ENCODE results near the gene CCNA1. TPM values are rescaled to one million over a fixed set of nuclear protein-coding genes. Genes with fewer than 3 reads are reported as not detected.

CCNA1 gene
- total and polyA plus RNA-seq, 10 of the 15 experiments (the other 5 are each of a cell fraction or from before 2014, with no cell fraction given): 0.38 to 6.0 (median 1.1) TPM

DNA sequence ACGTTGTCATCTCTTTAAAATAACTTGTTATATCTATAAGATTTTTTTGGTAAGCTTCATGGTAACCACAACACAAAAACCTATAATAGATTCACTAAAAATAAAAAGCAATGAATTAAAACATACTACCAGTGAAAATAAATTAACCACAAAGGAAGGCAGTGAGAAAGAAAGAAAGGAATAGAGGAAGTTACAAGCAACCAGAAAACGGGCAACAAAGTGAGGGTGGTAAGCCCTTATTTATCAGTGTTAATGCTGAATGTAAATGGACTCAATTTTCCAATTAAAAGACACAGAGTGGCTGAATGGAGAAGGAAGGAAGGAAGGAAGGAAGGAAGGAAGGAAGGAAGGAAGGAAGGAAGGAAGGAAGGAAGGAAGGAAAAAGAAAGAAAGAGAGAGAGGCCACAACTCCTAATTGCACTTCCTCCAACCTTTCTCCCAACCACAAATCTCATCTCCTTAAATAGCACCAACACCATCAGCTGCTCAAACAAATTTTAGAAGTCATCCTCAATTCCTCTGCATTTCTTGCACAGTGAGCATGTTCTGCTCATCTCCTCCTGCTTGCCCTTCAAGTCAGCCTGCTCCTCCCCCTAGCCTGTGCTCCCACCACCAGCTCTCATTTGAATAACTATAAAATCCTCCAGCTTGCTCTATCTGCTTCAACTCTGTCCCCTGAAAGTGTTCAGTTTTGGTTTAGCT lies 48.6 kb downstream of the CCNA1 start:
- Histone ChIP-seq H3K4me3 (no peak overlapping the region), H3K9me3 (replicated peaks; ENCODE audit: control insufficient read depth, insufficient read depth, low read length) (no peaks in the 10 kb centered on the region), H4K20me1 (ENCODE audit: control insufficient read depth, insufficient read depth) (no peaks in the 10 kb centered on the region), H2AFZ (ENCODE audit: control insufficient read depth, low read depth, low read length) (no peak overlapping the region), H3K4me1 (ENCODE audit: control insufficient read depth, insufficient read depth, low read length) (no peaks in the 10 kb centered on the region), H3K27me3 (replicated peaks in 1 of 2; ENCODE audit: control insufficient read depth in 2 of 2, insufficient read depth in 2 of 2, low read length in 1 of 2) (no peaks in the 10 kb centered on the region), H3K27ac (ENCODE audit: control insufficient read depth, insufficient read depth) (no peak overlapping the region), H3K36me3 (ENCODE audit: control insufficient read depth in 2 of 2, insufficient read depth in 2 of 2, low read length in 1 of 2) (no peaks in the 10 kb centered on the region), H3K79me2 (ENCODE audit: control insufficient read depth, insufficient read depth, low read length) (no peaks in the 10 kb centered on the region), H3K9ac (ENCODE audit: control insufficient read depth, insufficient read depth, low read length) (no peak overlapping the region), H3K4me2 (ENCODE audit: control insufficient read depth, insufficient read depth) (no peak overlapping the region)
- in situ Hi-C loops (cut with MboI): no loop called here
- ATAC-seq (no peak), FAIRE-seq (no peak), DNase-seq (ENCODE audit: low read depth, low spot score) (no peak)
- intact Hi-C loops (cut with micrococcal nuclease; ENCODE audit: unreplicated experiment): no loop called here
- ChIA-PET CTCF (interaction anchor here (0.5 to 0.9 kb wide), 2 partner anchors 198 kb away, joined by 3 read pairs; no protein-coding TSS in a partner anchor), POLR2A (no interaction called here), SMC1A (ENCODE audit: uncharacterized antibody, unreplicated experiment) (interaction anchor here (1.1 to 1.4 kb wide), 2 partner anchors 14 to 16 kb away, joined by 3 read pairs; no protein-coding TSS in a partner anchor), RAD21 (ENCODE audit: unreplicated experiment) (no interaction called here)
- 0% methylated on average over 2 of the region's 2 CpGs for WGBS (ENCODE audit: insufficient coverage, insufficient replicate concordance, low lambda C conversion rate, missing lambda C conversion rate)
- TF ChIP-seq, protein P1, sequence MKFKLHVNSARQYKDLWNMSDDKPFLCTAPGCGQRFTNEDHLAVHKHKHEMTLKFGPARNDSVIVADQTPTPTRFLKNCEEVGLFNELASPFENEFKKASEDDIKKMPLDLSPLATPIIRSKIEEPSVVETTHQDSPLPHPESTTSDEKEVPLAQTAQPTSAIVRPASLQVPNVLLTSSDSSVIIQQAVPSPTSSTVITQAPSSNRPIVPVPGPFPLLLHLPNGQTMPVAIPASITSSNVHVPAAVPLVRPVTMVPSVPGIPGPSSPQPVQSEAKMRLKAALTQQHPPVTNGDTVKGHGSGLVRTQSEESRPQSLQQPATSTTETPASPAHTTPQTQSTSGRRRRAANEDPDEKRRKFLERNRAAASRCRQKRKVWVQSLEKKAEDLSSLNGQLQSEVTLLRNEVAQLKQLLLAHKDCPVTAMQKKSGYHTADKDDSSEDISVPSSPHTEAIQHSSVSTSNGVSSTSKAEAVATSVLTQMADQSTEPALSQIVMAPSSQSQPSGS (IDR thresholded peaks at IDR 0.05; ENCODE audit: low read length): no peak
- TF ChIP-seq SIX5 (IDR thresholded peaks at IDR 0.05; ENCODE audit: low read depth, low read length, severe bottlenecking) (no peak), TBL1XR1 (IDR thresholded peaks at IDR 0.05; ENCODE audit: low read depth, low read length) (no peak), EZH2 (IDR thresholded peaks at IDR 0.05; ENCODE audit: borderline replicate concordance, control insufficient read depth, low read depth, low read length) (no peak), DPF2 (IDR thresholded peaks at IDR 0.05) (no peak), KDM1A (IDR thresholded peaks at IDR 0.05; ENCODE audit: borderline replicate concordance) (no peak)
- TF ChIP-seq, protein P2, sequence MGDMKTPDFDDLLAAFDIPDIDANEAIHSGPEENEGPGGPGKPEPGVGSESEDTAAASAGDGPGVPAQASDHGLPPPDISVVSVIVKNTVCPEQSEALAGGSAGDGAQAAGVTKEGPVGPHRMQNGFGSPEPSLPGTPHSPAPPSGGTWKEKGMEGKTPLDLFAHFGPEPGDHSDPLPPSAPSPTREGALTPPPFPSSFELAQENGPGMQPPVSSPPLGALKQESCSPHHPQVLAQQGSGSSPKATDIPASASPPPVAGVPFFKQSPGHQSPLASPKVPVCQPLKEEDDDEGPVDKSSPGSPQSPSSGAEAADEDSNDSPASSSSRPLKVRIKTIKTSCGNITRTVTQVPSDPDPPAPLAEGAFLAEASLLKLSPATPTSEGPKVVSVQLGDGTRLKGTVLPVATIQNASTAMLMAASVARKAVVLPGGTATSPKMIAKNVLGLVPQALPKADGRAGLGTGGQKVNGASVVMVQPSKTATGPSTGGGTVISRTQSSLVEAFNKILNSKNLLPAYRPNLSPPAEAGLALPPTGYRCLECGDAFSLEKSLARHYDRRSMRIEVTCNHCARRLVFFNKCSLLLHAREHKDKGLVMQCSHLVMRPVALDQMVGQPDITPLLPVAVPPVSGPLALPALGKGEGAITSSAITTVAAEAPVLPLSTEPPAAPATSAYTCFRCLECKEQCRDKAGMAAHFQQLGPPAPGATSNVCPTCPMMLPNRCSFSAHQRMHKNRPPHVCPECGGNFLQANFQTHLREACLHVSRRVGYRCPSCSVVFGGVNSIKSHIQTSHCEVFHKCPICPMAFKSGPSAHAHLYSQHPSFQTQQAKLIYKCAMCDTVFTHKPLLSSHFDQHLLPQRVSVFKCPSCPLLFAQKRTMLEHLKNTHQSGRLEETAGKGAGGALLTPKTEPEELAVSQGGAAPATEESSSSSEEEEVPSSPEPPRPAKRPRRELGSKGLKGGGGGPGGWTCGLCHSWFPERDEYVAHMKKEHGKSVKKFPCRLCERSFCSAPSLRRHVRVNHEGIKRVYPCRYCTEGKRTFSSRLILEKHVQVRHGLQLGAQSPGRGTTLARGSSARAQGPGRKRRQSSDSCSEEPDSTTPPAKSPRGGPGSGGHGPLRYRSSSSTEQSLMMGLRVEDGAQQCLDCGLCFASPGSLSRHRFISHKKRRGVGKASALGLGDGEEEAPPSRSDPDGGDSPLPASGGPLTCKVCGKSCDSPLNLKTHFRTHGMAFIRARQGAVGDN (IDR thresholded peaks at IDR 0.05): no peak
- TF ChIP-seq, protein P3, sequence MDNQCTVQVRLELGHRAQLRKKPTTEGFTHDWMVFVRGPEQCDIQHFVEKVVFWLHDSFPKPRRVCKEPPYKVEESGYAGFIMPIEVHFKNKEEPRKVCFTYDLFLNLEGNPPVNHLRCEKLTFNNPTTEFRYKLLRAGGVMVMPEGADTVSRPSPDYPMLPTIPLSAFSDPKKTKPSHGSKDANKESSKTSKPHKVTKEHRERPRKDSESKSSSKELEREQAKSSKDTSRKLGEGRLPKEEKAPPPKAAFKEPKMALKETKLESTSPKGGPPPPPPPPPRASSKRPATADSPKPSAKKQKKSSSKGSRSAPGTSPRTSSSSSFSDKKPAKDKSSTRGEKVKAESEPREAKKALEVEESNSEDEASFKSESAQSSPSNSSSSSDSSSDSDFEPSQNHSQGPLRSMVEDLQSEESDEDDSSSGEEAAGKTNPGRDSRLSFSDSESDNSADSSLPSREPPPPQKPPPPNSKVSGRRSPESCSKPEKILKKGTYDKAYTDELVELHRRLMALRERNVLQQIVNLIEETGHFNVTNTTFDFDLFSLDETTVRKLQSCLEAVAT (IDR thresholded peaks at IDR 0.05): no peak
- no TSS peak for BruUV-seq (replicated peaks)

All from GM12878 (cell line).